ENCODE data around the gene RETNLB.

- no peak for TF ChIP-seq REST (IDR thresholded peaks at IDR 0.05)
- TF ChIP-seq CTCF (IDR thresholded peaks at IDR 0.05; ENCODE audit: low read depth, low read length, missing input control) = no peak
- TF ChIP-seq TAF1 (conservative IDR thresholded peaks at IDR 0.05) = no peak
- no peak for TF ChIP-seq RAD21 (IDR thresholded peaks at IDR 0.05)
- TF ChIP-seq EGR1 (IDR thresholded peaks at IDR 0.05; ENCODE audit: low read depth in 2 of 2) = no peak
- TF ChIP-seq HNF4A (conservative IDR thresholded peaks at IDR 0.05) = no peak
- TF ChIP-seq SP1 (IDR thresholded peaks at IDR 0.05) = no peak
- TF ChIP-seq JUND (IDR thresholded peaks at IDR 0.05) = no peak
Observed at GRCh38 chr3:108744762-108745161, 12.4 kb downstream of the RETNLB start.
